DND-41 (cell line): ENCODE measurements around the gene C1D.

Experiments
- CTCF ChIP-seq: IDR thresholded peaks from 2 replicates; pipeline ENCODE4 v1.5.1; 2012; ENCODE audit warnings: borderline replicate concordance, low read length, moderate library complexity, mild to moderate bottlenecking; ENCODE audit not compliant: poor library complexity, severe bottlenecking; ENCODE audit errors: extremely low read depth
- EZH2 ChIP-seq: IDR thresholded peaks from 3 replicates; pipeline ENCODE4 v1.6.1; 2012; ENCODE audit warnings: borderline replicate concordance, low read depth, mild to moderate bottlenecking, moderate library complexity, low read length, inconsistent platforms; ENCODE audit not compliant: severe bottlenecking

GRCh38 chr2:68009526-68009925, 53.3 kb downstream of the C1D start:
- TF ChIP-seq CTCF, result no peak
- no peak for TF ChIP-seq EZH2
